Myocyte (in vitro differentiated cells): ENCODE data around the gene GCK. TPM values are rescaled to one million over a fixed set of nuclear protein-coding genes. Genes with fewer than 3 reads are reported as not detected.

ENCODE experiments used
- DNase-seq: peaks from one replicate; pipeline ENCODE4 v3.0.0-alpha.2; 2012; ENCODE audit warnings: low read depth
- total RNA-seq: library from RNA; depleted of rRNA; stranded (reverse); fragments of >200 nt; gene quantifications from 2 replicates; pipeline ENCODE4 v1.2.3, GENCODE V29; 2014

Gene GCK
- total RNA-seq, 1 donor from 2014 or later, result 0.13 TPM

DNA sequence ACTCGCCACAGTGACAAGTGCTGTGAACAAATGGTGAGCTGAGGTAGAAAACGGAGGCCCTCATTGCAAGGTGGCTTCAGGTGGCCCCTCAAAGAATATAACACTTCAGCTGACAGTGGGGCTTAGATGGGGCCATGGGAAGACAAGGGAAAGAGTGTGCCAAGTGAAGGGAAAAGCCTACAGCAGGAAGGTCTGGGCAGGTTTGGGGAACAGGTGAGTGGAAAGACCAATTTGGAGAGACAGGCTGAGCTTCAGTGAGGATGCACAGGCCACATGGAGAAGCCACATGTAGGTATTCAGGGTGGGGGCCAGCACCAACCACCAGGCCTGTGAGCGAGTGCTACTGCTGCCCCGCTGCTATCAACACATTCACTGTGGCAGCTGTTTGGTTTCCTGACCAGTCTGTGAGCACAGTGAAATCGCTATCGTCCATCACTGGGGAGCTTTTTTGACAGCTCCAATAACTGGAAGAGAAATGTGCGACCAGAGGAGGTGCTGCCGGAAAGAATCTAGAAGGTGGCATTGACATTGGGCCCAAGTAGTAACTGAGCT is 69.3 kb downstream of the GCK start:
- peak; percentile 74 for DNase-seq

DNA sequence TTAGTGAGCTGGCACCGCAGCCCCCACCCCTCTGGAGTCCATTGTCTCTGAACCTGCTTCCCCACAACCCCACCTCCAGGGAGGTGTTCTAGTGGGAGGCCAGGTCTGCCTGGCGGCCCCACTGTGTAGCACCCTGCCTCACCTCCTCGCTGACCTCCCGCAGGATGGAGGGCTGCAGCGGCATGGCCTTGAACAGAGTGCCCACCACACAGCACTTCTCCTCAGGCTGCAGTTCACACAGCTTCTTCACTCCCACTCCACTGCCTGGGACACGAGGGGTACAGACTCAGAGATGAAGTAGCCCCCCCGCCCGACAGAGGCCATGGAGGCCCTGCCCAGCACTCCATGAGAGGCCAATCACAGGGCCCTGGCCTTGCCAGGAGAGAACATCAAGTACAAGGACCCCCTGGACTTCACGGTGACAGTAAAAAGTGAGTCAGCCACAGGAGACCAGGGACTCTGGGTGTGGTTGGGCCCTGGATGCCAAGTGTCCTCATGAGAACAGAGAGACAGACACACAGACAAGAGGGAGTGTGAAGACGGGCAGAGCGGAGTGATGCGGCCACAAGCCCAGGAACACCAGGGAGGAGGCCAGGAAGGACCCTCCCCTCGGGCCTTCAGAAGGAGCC is 71.3 kb downstream of the GCK start:
- DNase-seq, result peak; percentile 37

DNA sequence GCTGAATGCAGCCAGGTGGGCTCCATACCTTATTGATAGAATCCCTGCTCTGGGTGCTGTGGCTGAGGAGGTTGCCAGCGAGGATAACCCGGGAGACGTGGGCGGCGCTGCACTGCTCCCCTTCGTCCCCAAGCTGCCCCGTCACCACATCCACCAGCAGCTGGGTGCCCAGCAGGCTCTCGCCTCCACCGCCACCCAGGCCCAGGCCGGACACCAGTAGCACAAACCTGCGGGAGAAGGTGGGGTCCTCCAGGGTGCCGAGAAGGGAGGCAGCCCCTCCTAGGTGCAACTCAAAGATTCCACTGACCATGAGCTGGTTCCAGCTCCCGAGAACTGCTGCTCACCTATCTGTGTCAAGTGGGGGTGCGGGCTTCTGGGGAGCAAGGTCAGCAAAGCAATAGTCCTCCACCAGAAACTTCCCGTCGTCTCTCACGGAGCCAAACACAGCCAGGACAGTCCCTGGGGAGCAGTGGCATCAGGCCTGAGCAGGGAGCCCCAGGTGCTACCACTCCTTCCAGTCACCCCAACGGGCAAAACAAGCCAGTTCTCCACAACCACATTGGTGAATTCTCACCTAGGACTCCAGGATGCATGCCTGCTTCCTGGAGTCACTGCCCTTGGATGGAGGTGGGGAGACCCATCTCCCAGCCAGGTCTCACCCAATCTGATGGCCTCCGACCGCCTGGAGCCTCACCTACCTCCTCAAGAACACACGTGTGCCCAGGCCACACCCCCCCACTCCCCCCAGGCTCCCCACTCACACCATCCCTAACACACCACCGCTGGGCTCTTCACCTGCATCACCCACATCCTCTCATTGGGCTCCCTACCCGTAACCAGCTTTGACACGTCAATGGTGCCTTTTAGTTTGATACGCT is 72.2 kb downstream of the GCK start:
- DNase-seq, result no peak

DNA sequence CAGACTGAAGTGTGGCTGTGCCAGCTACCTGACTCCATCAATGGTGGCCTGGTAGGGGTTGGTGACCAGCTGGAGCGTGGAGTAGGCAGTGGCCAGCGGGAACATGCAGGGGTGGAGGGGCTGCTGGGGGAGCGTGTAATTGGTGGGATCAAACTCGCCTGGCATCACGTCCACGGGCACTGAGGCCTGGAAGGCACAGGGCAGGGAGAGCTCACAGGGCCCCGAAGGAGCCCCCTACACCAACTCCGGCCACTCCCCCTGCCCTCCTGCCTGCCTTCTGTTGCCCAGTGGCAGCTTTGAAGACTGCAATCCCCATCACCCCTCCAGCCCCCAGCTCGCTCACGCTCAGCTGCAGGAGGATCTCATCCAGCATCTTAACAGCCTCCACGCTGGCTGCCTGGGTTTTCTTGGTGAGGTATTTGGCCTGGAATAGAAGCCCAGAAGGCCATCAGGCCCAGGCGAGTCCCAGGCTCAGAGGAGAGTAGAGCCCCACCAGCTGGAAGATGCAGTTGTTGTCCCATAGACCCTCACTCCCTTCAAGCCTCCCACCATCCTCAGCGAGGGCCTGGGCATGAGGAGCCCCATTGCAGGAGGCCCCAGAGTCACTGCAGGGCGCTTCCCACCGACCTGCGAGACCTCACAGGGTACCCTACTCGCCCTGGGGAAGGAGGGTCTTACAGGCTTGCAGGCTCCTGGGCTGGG is 73.0 kb downstream of the GCK start:
- DNase-seq, result peak; percentile 51

DNA sequence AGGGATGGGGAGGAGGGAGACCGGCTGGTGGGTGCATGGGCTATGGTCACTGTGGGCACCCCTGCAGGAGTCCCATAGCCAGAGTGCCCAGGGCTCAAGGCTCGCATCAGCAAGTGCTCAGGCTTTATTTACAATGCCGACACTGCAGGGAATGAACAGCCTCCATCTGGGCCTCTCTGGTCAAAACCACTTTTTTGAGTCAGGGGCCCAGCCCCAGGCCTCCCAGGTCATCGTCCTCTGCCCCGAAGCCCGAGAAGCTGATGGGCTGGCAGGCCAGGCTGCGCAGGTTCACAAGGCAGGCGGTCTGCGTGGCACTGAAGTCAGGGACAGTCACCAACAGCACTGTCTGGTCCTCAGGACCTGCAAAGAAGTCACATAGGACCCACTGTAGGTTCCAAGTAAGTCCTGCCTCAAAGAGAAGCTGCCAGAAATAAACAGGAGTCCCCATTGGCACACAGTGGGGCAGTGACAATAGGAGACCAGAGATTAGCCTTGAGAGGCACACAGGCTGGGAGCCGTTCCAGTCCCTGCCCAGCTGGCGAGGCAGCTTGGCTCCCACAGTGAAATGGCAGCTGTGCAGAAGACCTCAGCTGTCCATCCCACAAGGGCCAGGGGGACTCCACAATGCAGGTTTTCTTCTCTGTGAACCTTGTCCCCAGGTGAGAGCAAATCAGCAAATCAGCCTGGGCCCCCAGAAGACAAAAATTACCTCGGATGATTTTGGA is 74.5 kb downstream of the GCK start:
- DNase-seq, result peak; percentile 94

DNA sequence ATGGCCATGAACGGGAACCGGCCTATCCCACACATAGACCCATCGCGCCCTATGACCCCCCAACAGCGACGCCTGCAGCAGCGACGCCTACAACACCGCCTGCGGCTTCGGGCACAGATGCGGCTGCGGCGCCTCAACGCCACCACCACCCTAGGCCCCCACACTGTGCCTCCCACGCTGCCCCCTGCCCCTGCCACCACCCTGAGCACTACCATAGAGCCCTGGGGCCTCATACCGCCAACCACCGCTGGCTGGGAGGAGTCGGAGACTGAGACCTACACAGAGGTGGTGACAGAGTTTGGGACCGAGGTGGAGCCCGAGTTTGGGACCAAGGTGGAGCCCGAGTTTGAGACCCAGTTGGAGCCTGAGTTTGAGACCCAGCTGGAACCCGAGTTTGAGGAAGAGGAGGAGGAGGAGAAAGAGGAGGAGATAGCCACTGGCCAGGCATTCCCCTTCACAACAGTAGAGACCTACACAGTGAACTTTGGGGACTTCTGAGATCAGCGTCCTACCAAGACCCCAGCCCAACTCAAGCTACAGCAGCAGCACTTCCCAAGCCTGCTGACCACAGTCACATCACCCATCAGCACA is 75.4 kb downstream of the GCK start:
- no peak for DNase-seq

DNA sequence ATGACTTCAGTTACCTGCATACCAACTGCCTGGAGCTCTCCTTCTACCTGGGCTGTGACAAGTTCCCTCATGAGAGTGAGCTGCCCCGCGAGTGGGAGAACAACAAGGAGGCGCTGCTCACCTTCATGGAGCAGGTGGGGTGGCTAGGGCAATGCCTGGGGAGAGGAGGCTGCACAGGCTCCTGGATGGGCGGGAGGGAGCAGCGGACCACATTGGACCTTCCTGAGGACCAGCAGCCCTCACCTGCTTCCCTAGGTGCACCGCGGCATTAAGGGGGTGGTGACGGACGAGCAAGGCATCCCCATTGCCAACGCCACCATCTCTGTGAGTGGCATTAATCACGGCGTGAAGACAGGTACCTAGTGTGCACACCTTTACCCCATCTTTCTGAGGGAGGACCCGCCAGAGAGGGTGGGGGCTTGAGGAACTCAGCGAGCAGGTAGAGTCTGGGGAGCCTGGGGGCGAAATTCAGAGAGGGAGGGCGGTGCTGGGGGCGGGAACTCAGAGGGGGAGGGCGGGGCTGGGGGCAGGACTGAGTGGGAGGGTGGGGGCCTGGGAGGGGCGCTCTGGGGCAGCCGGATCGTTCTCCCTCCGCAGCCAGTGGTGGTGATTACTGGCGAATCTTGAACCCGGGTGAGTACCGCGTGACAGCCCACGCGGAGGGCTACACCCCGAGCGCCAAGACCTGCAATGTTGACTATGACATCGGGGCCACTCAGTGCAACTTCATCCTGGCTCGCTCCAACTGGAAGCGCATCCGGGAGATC is 76.1 kb downstream of the GCK start:
- DNase-seq, result no peak

DNA sequence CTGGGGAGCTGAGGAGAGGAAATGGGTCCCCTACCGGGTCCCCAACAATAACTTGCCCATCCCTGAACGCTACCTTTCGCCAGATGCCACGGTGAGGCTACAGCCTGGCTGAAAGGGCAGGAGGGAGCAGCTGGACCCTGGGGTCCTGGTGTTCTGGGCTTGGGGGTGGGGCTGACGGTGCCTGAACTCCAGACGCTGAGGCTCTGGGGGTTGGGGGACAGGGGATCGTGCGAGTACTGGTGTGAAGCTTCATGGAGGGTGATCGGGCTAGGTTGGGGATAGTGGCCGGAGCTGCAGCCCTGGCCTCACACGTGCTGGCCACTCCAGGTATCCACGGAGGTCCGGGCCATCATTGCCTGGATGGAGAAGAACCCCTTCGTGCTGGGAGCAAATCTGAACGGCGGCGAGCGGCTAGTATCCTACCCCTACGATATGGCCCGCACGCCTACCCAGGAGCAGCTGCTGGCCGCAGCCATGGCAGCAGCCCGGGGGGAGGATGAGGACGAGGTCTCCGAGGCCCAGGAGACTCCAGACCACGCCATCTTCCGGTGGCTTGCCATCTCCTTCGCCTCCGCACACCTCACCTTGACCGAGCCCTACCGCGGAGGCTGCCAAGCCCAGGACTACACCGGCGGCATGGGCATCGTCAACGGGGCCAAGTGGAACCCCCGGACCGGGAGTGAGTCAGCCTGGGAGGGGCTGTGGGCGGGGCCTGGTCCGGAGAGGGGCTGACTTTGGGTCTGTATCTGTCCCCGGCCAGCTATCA is 76.8 kb downstream of the GCK start:
- no peak for DNase-seq

DNA sequence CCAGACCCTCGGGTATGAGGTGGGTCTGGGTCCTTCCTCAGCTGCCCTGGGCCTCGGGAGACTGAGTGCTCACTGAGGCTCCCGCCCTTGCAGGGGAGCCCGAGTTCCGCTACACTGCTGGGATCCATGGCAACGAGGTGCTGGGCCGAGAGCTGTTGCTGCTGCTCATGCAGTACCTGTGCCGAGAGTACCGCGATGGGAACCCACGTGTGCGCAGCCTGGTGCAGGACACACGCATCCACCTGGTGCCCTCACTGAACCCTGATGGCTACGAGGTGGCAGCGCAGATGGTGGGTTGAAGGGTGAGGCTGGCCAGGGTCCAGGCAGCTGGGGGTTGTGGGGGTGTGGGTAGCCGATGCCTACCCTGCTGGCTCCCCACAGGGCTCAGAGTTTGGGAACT is 77.5 kb downstream of the GCK start:
- DNase-seq, result no peak

DNA sequence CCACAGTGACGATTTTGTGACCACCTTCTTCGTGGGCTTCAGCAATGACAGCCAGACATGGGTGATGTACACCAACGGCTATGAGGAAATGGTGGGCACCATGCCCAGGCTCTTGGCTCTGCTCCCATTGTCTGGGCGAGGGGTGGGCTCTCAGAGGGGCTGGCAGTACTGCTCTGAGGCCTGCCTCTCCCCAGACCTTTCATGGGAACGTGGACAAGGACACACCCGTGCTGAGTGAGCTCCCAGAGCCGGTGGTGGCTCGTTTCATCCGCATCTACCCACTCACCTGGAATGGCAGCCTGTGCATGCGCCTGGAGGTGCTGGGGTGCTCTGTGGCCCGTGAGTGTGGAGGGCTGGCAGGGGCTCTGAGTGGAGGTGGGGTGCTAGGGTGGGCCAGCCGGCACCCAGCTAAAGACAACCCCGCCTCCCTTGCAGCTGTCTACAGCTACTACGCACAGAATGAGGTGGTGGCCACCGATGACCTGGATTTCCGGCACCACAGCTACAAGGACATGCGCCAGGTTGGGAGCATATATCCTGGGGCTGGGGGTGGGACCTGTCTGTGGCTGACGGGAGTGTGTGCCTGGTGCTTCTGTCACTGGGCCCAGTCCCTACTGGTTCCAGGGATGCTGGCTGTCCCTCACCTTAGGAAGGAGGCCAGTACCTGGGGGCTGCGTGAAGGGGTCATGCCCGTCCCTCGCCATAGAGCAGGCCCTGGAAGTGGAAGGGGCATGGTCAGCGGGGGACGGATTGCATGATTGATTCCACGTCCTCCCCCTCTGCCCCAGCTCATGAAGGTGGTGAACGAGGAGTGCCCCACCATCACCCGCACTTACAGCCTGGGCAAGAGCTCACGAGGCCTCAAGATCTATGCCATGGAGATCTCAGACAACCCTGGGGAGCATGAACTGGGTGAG is 78.3 kb downstream of the GCK start:
- no peak for DNase-seq

DNA sequence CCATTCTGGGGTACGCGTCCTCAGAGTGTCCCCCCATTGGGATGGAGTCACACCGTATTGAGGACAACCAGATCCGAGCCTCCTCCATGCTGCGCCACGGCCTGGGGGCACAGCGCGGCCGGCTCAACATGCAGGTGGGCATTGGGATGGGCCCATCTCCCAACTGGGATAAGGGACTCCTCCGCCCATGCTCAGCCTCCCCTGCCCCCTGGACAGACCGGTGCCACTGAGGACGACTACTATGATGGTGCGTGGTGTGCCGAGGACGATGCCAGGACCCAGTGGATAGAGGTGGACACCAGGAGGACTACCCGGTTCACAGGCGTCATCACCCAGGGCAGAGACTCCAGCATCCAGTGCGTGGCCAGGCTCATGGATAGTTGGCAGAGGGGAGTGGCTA is 79.2 kb downstream of the GCK start:
- no peak for DNase-seq

DNA sequence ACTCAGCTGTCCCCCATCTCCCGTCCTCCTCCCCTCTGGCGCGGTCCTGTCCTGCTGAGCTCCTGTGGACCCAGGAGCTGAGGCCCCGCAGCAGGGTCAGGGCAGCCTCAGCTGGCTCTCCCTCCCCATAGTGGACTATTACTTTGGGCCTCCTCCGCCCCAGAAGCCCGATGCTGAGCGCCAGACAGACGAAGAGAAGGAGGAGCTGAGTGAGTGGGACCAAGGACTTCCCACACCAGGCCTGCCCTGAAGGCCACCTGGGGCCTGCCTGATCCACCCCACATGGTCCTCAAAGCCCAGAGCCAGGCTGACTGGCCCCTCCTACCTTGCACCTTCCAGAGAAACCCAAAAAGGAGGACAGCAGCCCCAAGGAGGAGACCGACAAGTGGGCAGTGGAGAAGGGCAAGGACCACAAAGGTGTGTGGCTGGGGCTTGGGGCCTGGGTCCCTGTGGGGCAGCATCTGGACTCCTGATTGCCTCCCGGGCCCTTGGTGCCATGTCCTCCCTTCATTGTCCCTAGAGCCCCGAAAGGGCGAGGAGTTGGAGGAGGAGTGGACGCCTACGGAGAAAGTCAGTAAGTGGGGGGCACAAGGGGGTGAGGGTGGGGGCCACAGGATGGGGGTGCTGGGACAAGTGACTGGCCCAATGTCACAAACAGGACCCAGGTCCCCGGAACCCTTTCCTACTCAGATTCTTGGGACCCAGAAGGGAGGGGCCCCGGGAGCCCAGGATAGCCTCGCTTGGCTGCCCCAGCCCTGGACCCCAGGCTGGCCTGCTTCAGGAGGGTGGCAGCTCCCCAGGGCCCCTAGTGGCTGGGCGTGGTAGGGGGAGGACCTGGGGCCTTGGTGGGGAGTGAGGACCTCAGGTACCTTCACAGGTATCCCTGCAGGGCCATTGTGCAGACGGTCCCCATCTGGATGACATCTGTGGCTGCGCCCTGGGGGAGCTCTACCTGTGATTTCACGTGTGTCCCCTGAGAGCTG is 80.2 kb downstream of the GCK start:
- DNase-seq, result no peak

DNA sequence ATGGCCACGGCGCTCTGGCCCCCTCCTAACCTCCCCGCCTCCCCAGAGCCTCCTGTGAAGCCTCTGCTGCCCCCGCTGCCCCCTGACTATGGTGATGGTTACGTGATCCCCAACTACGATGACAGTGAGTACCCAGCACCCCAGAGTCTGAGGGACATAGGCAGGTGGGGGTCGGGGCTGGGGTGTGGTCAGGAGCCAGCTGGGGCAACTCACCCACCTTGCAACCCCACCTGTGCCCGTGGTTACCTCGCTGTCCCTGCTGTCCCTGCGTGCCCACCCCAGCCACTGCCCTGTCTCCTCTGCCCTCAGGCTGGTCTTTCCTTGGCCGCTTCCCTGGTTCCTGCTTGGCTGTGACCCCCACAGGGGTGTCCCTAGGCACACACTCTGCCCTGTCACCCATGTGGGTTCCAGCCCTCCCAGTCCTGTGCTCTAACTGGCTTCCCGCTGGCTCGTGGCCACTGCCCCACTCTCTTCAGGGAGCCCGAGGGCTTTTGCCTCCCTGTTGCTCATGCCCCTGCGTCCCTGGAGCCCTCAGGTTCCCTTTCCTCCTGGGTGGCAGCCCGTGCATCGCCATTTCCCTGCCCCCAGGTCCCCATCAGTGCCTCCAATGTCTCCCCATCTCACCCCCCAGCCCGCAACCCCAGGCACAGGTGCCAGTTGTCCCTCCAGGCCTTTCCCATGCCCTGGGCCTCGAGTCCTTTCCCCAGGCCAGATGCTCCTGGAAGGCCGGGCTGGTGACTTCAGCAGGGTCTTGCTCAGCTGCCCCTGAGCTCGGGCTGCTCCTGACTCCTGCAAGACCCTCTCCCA is 81.1 kb downstream of the GCK start:
- no peak for DNase-seq

DNA sequence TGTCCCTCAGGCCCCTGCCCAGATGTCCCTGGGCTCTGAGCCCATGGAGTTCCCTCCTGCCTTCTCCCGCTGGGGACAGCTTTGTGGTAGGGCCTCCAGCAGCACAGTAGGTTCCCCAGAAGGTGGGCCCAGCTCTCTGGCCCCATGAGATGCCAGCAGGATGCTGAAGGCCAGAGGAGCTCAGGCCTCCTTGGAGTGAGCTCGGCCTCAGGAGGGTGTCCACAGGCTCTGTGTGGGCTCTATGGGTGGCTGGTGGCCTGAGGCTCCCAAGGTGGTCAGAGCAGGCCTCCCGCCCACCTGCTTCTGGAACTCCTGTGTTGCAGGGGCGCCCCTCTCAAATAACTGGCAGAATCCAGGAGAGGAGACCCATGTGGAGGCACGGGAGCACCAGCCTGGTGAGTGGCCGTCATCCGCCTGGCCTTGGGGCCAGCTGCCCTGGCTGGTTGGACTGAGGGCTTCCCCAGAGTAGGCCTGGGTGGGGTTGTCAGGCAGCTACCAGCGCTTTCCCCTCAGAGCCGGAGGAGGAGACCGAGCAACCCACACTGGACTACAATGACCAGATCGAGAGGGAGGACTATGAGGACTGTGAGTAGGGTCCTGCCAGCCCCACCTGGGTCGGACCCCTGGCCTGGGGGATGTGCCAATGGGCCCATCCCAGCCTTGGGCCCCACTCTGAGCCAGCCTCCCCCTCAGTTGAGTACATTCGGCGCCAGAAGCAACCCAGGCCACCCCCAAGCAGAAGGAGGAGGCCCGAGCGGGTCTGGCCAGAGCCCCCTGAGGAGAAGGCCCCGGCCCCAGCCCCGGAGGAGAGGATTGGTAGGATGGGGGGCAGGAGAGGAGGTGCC is 81.9 kb downstream of the GCK start:
- DNase-seq, result no peak
